ENCODE results near the gene FKBP8.
A peak's percentile ranks its signal among the peaks of the same experiment; 100 is the strongest.

Gene FKBP8

DNA sequence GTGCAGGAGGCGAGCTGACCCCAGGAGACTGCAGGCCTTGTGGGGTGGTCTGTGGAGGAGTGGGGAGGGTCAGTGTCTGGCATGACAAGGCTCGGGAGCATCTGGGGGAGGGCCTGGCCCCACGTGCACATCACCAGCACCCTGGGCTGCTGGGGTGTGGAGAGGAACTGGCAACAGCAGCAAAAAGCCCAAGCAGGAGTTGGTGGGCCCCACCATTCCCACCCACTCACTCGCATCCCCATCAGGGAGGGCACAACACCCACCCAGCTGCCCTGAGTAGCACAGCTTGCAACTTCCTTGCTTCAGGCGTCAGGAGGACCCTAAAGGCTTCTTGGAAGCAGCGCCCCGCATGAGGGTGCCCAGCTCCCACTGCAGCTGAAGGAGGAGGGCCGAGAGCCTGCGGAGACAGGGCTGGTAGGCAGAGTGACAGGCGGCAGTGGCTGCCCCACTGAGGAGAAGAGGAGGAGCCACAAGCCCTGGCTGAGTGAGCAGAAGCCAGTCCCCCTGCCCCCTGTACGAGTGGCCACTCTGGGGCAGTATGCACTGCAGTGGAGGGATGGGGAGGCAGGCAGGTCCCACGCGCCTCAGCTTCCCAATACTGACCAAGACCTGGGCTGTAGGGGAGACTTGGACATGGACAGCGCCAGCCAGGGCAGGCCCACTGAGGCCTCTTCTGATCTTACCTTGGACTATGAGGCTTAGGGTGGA is 48.0 kb downstream of the FKBP8 start:
- Histone ChIP-seq H3K4me1 (ENCODE audit: control insufficient read depth, insufficient read depth, low read length, poor library complexity, severe bottlenecking) (peaks cover 64% of the 10 kb centered on the region), H3K4me3 (ENCODE audit: insufficient read depth, low read depth, low read length, poor library complexity, severe bottlenecking) (peak overlapping the region; percentile 10), H3K9me3 (ENCODE audit: control insufficient read depth, low read length) (no peaks in the 10 kb centered on the region), H3K27me3 (replicated peaks; ENCODE audit: control insufficient read depth, insufficient read depth, low read length, poor library complexity, severe bottlenecking) (no peaks in the 10 kb centered on the region), H3K36me3 (ENCODE audit: control insufficient read depth, insufficient read depth, low read length) (no peaks in the 10 kb centered on the region), H3K27ac (ENCODE audit: insufficient read depth, low read length, poor library complexity, severe bottlenecking) (peak overlapping the region; percentile 90)
- no peak for DNase-seq

DNA sequence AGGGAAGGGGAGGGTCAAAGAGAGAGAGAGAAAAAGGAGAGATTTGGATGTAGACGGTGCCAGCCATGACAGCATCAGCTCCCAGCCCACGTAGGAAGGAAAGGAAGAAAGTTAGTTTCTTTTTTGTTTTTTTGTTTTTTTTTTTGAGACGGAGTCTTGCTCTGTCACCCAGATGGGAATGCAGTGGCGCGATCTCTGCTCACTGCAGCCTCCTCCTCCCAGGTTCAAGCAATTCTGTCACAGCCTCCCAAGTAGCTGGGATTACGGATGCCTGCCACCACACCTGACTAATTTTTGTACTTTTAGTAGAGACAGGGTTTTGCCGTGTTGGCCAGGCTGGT is 49.1 kb downstream of the FKBP8 start:
- peak overlapping the region; percentile 16 for H3K4me3 ChIP-seq (ENCODE audit: insufficient read depth, low read depth, low read length, poor library complexity, severe bottlenecking)
- no peaks in the 10 kb centered on the region for H3K9me3 ChIP-seq (ENCODE audit: control insufficient read depth, low read length)
- no peaks in the 10 kb centered on the region for H3K27me3 ChIP-seq (replicated peaks; ENCODE audit: control insufficient read depth, insufficient read depth, low read length, poor library complexity, severe bottlenecking)
- H3K27ac ChIP-seq (ENCODE audit: insufficient read depth, low read length, poor library complexity, severe bottlenecking) = peak overlapping the region; percentile 90
- peaks cover 60% of the 10 kb centered on the region for H3K4me1 ChIP-seq (ENCODE audit: control insufficient read depth, insufficient read depth, low read length, poor library complexity, severe bottlenecking)
- no peaks in the 10 kb centered on the region for H3K36me3 ChIP-seq (ENCODE audit: control insufficient read depth, insufficient read depth, low read length)
- peak in 1 of 3 donors; percentile 36 for DNase-seq

DNA sequence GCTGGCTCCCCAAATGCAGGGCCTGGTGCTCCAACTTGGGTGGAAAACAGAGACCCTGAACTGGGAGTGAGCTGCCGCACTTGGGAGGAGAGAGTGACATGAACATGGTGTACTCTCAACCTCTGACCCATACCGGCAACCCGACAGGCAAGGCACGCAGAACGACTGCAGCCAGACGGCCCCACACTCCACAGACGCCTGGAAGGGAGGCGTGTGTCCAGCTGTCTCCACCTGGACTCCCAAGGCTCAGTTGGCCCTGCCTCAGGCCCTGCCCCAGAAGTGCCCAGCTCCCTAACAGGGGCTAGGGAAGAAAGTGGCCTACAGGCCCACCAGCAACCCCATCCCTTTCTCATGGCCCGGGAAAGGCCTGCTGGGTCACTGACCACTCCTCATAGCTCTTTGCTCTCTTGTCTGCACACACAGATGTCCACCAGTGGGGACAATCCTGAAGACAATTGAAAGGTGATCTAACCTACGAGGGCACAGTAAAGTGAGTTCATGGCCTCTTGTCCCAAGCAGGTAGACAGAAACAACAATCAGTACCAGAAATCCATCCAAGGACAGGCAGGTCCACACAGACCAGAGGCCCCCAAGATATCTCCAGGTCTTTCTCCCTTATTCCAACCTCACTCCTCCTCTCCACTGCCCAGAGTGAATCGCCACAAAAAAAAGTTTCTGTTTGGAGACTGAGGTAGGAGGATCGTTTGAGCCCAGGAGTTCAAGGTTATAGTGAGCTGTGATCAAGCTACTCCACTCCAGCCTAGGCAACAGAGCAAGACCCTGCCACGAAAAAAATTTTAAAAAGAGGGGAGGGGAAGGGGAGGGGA is 49.7 kb downstream of the FKBP8 start:
- DNase-seq = no peak
- Histone ChIP-seq H3K27me3 (replicated peaks; ENCODE audit: control insufficient read depth, insufficient read depth, low read length, poor library complexity, severe bottlenecking) (no peaks in the 10 kb centered on the region), H3K4me1 (ENCODE audit: control insufficient read depth, insufficient read depth, low read length, poor library complexity, severe bottlenecking) (peaks cover 57% of the 10 kb centered on the region), H3K4me3 (ENCODE audit: insufficient read depth, low read depth, low read length, poor library complexity, severe bottlenecking) (peak overlapping the region; percentile 0), H3K27ac (ENCODE audit: insufficient read depth, low read length, poor library complexity, severe bottlenecking) (peak overlapping the region; percentile 90), H3K9me3 (ENCODE audit: control insufficient read depth, low read length) (no peaks in the 10 kb centered on the region), H3K36me3 (ENCODE audit: control insufficient read depth, insufficient read depth, low read length) (no peaks in the 10 kb centered on the region)

DNA sequence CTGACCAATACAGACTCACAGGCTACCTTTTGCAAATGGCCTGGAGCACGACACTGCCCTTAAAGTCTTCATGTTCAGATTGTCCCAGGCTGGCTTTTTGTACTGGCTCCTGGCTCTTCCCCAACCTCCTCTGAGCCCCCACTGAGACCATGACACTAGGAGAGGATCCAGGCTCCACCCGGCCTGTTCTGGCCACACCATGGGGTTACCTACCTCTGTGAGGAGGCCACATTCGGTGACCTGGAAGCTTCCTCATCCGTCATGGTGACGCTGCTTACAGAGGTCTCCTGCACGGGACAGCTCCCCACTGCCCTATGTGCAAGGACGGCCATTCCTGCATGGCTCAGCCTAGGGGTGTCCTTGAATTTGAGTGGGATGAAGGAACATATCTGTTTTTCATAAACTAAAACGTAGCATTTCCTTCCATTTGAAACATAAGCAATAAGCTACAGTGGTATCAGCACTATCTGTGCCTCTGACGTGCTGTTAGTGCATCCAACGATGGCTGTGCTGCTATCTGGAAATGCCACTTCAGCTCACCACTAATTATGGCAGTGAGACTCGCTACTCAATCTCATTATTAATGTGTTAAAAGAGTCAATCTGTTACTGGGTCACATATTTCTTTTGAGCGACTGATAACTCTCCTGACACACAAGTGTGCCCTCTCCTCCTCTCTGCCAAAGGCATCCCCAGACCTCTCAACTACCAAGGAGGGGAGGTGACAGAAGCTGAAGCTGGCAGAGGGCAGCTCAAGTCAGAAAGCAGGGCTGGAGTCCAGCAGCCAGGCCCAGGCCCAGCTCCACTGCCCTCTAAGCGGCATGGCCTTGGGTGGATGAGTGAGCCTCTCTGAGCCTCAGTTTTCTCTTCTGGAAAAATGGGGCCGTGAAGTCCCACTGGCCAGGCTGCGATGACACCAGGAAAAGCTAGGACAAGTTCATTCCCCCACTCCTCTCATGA is 51.1 kb downstream of the FKBP8 start:
- Histone ChIP-seq H3K27me3 (replicated peaks; ENCODE audit: control insufficient read depth, insufficient read depth, low read length, poor library complexity, severe bottlenecking) (no peaks in the 10 kb centered on the region), H3K4me1 (ENCODE audit: control insufficient read depth, insufficient read depth, low read length, poor library complexity, severe bottlenecking) (peaks cover 53% of the 10 kb centered on the region), H3K4me3 (ENCODE audit: insufficient read depth, low read depth, low read length, poor library complexity, severe bottlenecking) (no peak overlapping the region), H3K27ac (ENCODE audit: insufficient read depth, low read length, poor library complexity, severe bottlenecking) (no peak overlapping the region), H3K9me3 (ENCODE audit: control insufficient read depth, low read length) (no peaks in the 10 kb centered on the region), H3K36me3 (ENCODE audit: control insufficient read depth, insufficient read depth, low read length) (no peaks in the 10 kb centered on the region)
- no peak for DNase-seq

DNA sequence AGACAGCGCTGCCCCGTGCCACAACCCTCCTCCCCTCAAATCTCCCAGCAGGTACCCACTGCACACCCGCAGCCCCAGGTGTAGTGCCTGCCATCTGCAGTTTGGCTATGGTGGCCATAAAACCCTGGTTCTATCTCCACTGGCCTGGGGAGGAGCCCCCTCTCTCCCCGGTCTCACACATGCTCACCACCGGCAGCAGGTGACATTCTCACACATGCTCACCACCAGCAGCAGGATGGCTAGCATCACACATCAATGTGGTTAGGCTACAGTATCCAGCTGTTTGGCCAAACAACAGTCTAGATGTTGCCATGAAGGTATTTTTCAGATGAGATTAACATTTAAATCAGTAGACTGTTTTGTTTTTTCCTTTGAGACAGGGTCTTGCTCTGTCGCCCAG is 52.6 kb downstream of the FKBP8 start:
- no peak overlapping the region for H3K27ac ChIP-seq (ENCODE audit: insufficient read depth, low read length, poor library complexity, severe bottlenecking)

DNA sequence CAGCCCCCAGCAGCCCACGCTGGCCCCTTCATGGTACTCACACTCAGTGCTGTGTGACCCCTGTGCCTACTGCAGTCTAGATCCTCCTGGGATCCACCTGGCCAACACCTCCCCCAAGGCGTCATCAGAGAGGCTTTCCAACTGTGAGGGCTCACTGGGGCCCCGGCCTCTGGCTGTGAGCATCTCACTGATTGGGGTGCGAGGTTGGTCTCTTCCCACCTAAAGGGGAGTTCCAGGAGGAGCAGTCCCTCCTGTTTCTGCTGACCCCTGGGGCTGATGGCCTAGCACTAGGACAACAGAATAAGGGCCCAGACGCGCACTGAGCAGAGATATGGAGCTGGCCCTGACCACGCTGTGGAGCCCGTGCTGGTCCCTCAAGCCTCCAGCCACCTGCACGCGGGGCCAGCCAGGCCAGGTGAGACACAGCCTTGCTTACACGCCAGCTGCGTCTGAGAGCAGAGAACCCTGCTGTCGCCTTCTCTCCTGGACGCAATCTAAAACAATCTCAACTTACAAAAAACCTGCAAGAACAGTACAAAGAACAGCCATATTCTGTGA is 53.7 kb downstream of the FKBP8 start:
- H3K36me3 ChIP-seq (ENCODE audit: control insufficient read depth, insufficient read depth, low read length) = no peaks in the 10 kb centered on the region
- no peak overlapping the region for H3K4me3 ChIP-seq (ENCODE audit: insufficient read depth, low read depth, low read length, poor library complexity, severe bottlenecking)
- no peaks in the 10 kb centered on the region for H3K9me3 ChIP-seq (ENCODE audit: control insufficient read depth, low read length)
- DNase-seq = no peak
- H3K27me3 ChIP-seq (replicated peaks; ENCODE audit: control insufficient read depth, insufficient read depth, low read length, poor library complexity, severe bottlenecking) = no peaks in the 10 kb centered on the region
- H3K27ac ChIP-seq (ENCODE audit: insufficient read depth, low read length, poor library complexity, severe bottlenecking) = no peak overlapping the region
- peaks cover 52% of the 10 kb centered on the region for H3K4me1 ChIP-seq (ENCODE audit: control insufficient read depth, insufficient read depth, low read length, poor library complexity, severe bottlenecking)

More for the DNA sequence above, 52.6 kb downstream of the FKBP8 start:
- no peaks in the 10 kb centered on the region for H3K36me3 ChIP-seq (ENCODE audit: control insufficient read depth, insufficient read depth, low read length)
- no peaks in the 10 kb centered on the region for H3K9me3 ChIP-seq (ENCODE audit: control insufficient read depth, low read length)
- no peak for DNase-seq
- peaks cover 53% of the 10 kb centered on the region for H3K4me1 ChIP-seq (ENCODE audit: control insufficient read depth, insufficient read depth, low read length, poor library complexity, severe bottlenecking)
- H3K4me3 ChIP-seq (ENCODE audit: insufficient read depth, low read depth, low read length, poor library complexity, severe bottlenecking) = no peak overlapping the region
- H3K27me3 ChIP-seq (replicated peaks; ENCODE audit: control insufficient read depth, insufficient read depth, low read length, poor library complexity, severe bottlenecking) = no peaks in the 10 kb centered on the region

DNA sequence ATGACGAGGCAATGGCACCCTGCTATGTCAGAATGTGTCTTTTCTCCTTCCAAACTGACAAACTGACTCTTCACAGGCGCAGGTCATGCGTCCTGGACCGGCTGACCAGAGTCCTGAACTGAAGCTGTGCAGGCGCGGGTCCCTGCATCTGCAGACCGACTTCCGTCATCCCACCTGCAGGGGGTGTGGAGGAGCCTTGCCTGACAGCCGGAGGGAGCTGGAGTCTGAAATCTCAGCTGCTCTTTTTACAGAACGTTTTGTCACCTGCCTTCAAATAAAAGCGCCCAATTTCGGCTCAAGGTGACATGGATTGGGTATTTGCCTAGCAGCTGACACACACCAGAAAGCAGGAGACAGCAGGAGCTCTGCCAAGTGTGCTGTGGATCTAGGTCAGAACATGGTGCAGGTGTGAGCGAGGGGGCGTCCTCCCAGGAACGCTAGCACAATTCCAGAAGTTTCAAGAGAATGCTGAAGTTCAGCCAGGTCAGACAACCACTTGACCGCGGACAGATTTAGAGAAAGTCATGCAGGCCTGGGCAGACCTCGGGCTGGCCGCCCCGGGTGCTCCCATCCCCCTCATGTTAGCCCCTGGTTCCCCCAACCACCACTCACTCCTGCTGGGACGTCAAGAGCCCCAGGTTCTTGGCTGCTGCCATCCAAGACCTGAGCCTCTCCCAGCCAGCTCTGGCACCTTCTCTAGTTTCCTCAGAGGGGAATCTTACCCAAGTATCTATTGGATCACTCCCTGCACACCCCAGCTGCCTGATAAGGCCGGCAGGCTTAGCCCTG is 54.3 kb downstream of the FKBP8 start:
- peaks cover 50% of the 10 kb centered on the region for H3K4me1 ChIP-seq (ENCODE audit: control insufficient read depth, insufficient read depth, low read length, poor library complexity, severe bottlenecking)
- H3K27ac ChIP-seq (ENCODE audit: insufficient read depth, low read length, poor library complexity, severe bottlenecking) = no peak overlapping the region
- H3K27me3 ChIP-seq (replicated peaks; ENCODE audit: control insufficient read depth, insufficient read depth, low read length, poor library complexity, severe bottlenecking) = no peaks in the 10 kb centered on the region
- no peaks in the 10 kb centered on the region for H3K9me3 ChIP-seq (ENCODE audit: control insufficient read depth, low read length)
- no peak overlapping the region for H3K4me3 ChIP-seq (ENCODE audit: insufficient read depth, low read depth, low read length, poor library complexity, severe bottlenecking)
- H3K36me3 ChIP-seq (ENCODE audit: control insufficient read depth, insufficient read depth, low read length) = no peaks in the 10 kb centered on the region
- DNase-seq = no peak

DNA sequence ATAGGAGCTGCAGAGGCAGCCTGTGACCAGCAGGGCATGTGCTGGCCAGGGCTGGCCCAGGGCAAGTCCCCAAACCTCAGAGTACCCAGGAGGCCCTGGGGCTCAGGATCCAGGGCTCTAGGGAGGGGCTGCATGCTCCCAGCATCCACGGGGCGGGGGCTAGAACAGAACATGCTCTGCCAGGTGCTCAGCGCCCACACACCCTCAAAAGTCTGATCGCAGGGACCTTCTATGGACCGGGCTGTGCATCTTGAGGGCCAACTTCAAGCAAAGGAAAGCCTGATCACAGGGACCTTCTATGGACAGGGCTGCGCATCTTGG is 55.0 kb downstream of the FKBP8 start:
- Histone ChIP-seq H3K9me3 (ENCODE audit: control insufficient read depth, low read length) (no peaks in the 10 kb centered on the region), H3K4me1 (ENCODE audit: control insufficient read depth, insufficient read depth, low read length, poor library complexity, severe bottlenecking) (peaks cover 44% of the 10 kb centered on the region), H3K36me3 (ENCODE audit: control insufficient read depth, insufficient read depth, low read length) (no peaks in the 10 kb centered on the region), H3K4me3 (ENCODE audit: insufficient read depth, low read depth, low read length, poor library complexity, severe bottlenecking) (no peak overlapping the region), H3K27ac (ENCODE audit: insufficient read depth, low read length, poor library complexity, severe bottlenecking) (no peak overlapping the region), H3K27me3 (replicated peaks; ENCODE audit: control insufficient read depth, insufficient read depth, low read length, poor library complexity, severe bottlenecking) (no peaks in the 10 kb centered on the region)
- no peak for DNase-seq
